Measurements from ENCODE around the gene TTC4.

TTC4 gene

GRCh38 chr1:54698346-54698745 is 17.3 kb upstream of the TTC4 start:
- ChIA-PET CTCF (no interaction called here), POLR2A (interaction anchor here (1.4 kb wide), 1 partner anchor 17 kb away, joined by 3 read pairs; the partner anchor contains the start of gene TTC4)
- TF ChIP-seq SUZ12 (IDR thresholded peaks at IDR 0.05) = no peak
- TF ChIP-seq BHLHE40 (IDR thresholded peaks at IDR 0.05; ENCODE audit: borderline replicate concordance) = no peak
- no peak for TF ChIP-seq LEF1 (IDR thresholded peaks at IDR 0.05; ENCODE audit: borderline replicate concordance)
- TF ChIP-seq FOXM1 (IDR thresholded peaks at IDR 0.05; ENCODE audit: borderline replicate concordance) = no peak
- no peak for TF ChIP-seq NFRKB (IDR thresholded peaks at IDR 0.05)
- no peak for TF ChIP-seq FOXK2 (IDR thresholded peaks at IDR 0.05)
- no peak for TF ChIP-seq ZNF384 (IDR thresholded peaks at IDR 0.05)
- TF ChIP-seq FOXA1 (IDR thresholded peaks at IDR 0.05) = no peak
- no peak for TF ChIP-seq HDGF (IDR thresholded peaks at IDR 0.05; ENCODE audit: borderline replicate concordance)
- no peak for TF ChIP-seq PKNOX1 (IDR thresholded peaks at IDR 0.05)
- TF ChIP-seq ARNT (IDR thresholded peaks at IDR 0.05) = no peak
- DNase-seq (ENCODE audit: extremely low spot score) = no peak

- TF ChIP-seq PKNOX1 (IDR thresholded peaks at IDR 0.05) (no peak), SP1 (IDR thresholded peaks at IDR 0.05) (no peak), HDGF (IDR thresholded peaks at IDR 0.05; ENCODE audit: borderline replicate concordance) (no peak), BHLHE40 (IDR thresholded peaks at IDR 0.05; ENCODE audit: borderline replicate concordance) (no peak), ELF4 (IDR thresholded peaks at IDR 0.05) (no peak)
- CTCF ChIA-PET = no interaction called here
- DNase-seq (ENCODE audit: extremely low spot score) = no peak
- POLR2A ChIA-PET = no interaction called here
These were observed 15.6 kb upstream of the TTC4 start for GRCh38 chr1:54699936-54700525.

- POLR2A ChIA-PET = interaction anchor here (0.7 kb wide), 1 partner anchor 186 kb away, joined by 3 read pairs; the partner anchor contains the start of gene DHCR24
- TF ChIP-seq CTBP1 (IDR thresholded peaks at IDR 0.05; ENCODE audit: borderline replicate concordance) (no peak), PKNOX1 (IDR thresholded peaks at IDR 0.05) (no peak)
These were observed 14.6 kb upstream of the TTC4 start for GRCh38 chr1:54701066-54701465.

GRCh38 chr1:54701996-54702395 is 13.7 kb upstream of the TTC4 start:
- POLR2A ChIA-PET = no interaction called here
- TF ChIP-seq FOXM1 (IDR thresholded peaks at IDR 0.05; ENCODE audit: borderline replicate concordance) (no peak), ARNT (IDR thresholded peaks at IDR 0.05) (no peak), ELF4 (IDR thresholded peaks at IDR 0.05) (no peak), L3MBTL2 (conservative IDR thresholded peaks at IDR 0.05) (no peak), TARDBP (IDR thresholded peaks at IDR 0.05) (no peak), LEF1 (IDR thresholded peaks at IDR 0.05; ENCODE audit: borderline replicate concordance) (no peak), HDGF (IDR thresholded peaks at IDR 0.05; ENCODE audit: borderline replicate concordance) (no peak), ZNF384 (IDR thresholded peaks at IDR 0.05) (no peak), FOXA1 (IDR thresholded peaks at IDR 0.05) (no peak), PKNOX1 (IDR thresholded peaks at IDR 0.05) (no peak), CTBP1 (IDR thresholded peaks at IDR 0.05; ENCODE audit: borderline replicate concordance) (no peak), NFRKB (IDR thresholded peaks at IDR 0.05) (no peak), BHLHE40 (IDR thresholded peaks at IDR 0.05; ENCODE audit: borderline replicate concordance) (no peak), SP1 (IDR thresholded peaks at IDR 0.05) (no peak), FOXK2 (IDR thresholded peaks at IDR 0.05) (no peak), SUZ12 (IDR thresholded peaks at IDR 0.05) (no peak)

More at GRCh38 chr1:54701066-54701465, 14.6 kb upstream of the TTC4 start:
- DNase-seq (ENCODE audit: extremely low spot score) = no peak
- CTCF ChIA-PET = no interaction called here

GRCh38 chr1:54703471-54703870 is 12.2 kb upstream of the TTC4 start:
- CTCF ChIA-PET = no interaction called here
- DNase-seq (ENCODE audit: extremely low spot score) = no peak
- TF ChIP-seq BHLHE40 (IDR thresholded peaks at IDR 0.05; ENCODE audit: borderline replicate concordance) (no peak), SP1 (IDR thresholded peaks at IDR 0.05) (no peak), TARDBP (IDR thresholded peaks at IDR 0.05) (no peak), FOXA1 (IDR thresholded peaks at IDR 0.05) (no peak), FOXM1 (IDR thresholded peaks at IDR 0.05; ENCODE audit: borderline replicate concordance) (no peak), SUZ12 (IDR thresholded peaks at IDR 0.05) (no peak), LEF1 (IDR thresholded peaks at IDR 0.05; ENCODE audit: borderline replicate concordance) (no peak), CTBP1 (IDR thresholded peaks at IDR 0.05; ENCODE audit: borderline replicate concordance) (no peak), ZNF384 (IDR thresholded peaks at IDR 0.05) (no peak), L3MBTL2 (conservative IDR thresholded peaks at IDR 0.05) (no peak), FOXK2 (IDR thresholded peaks at IDR 0.05) (no peak), ELF4 (IDR thresholded peaks at IDR 0.05) (no peak), ARNT (IDR thresholded peaks at IDR 0.05) (no peak), HDGF (IDR thresholded peaks at IDR 0.05; ENCODE audit: borderline replicate concordance) (no peak)
- POLR2A ChIA-PET = no interaction called here

More at GRCh38 chr1:54701996-54702395, 13.7 kb upstream of the TTC4 start:
- no peak for DNase-seq (ENCODE audit: extremely low spot score)
- CTCF ChIA-PET = no interaction called here

- ChIA-PET POLR2A (interaction anchor here (0.9 kb wide), 1 partner anchor 10 kb away, joined by 3 read pairs; the partner anchor contains the start of gene TTC4), CTCF (no interaction called here)
- no peak for DNase-seq (ENCODE audit: extremely low spot score)
- no peak for TF ChIP-seq FOXM1 (IDR thresholded peaks at IDR 0.05; ENCODE audit: borderline replicate concordance)
- no peak for TF ChIP-seq SP1 (IDR thresholded peaks at IDR 0.05)
- no peak for TF ChIP-seq FOXK2 (IDR thresholded peaks at IDR 0.05)
- no peak for TF ChIP-seq LEF1 (IDR thresholded peaks at IDR 0.05; ENCODE audit: borderline replicate concordance)
- no peak for TF ChIP-seq BHLHE40 (IDR thresholded peaks at IDR 0.05; ENCODE audit: borderline replicate concordance)
- no peak for TF ChIP-seq TARDBP (IDR thresholded peaks at IDR 0.05)
- TF ChIP-seq ELF4 (IDR thresholded peaks at IDR 0.05) = no peak
- no peak for TF ChIP-seq ARNT (IDR thresholded peaks at IDR 0.05)
- no peak for TF ChIP-seq NFRKB (IDR thresholded peaks at IDR 0.05)
- TF ChIP-seq FOXA1 (IDR thresholded peaks at IDR 0.05) = no peak
- no peak for TF ChIP-seq SUZ12 (IDR thresholded peaks at IDR 0.05)
- no peak for TF ChIP-seq CTBP1 (IDR thresholded peaks at IDR 0.05; ENCODE audit: borderline replicate concordance)
- no peak for TF ChIP-seq L3MBTL2 (conservative IDR thresholded peaks at IDR 0.05)
- TF ChIP-seq PKNOX1 (IDR thresholded peaks at IDR 0.05) = no peak
These were observed 10.5 kb upstream of the TTC4 start for GRCh38 chr1:54705153-54705552.
